Left cardiac atrium (tissue), 4 donors: Measurements from ENCODE around the gene SERINC5. TPM values are rescaled to one million over a fixed set of nuclear protein-coding genes. Genes with fewer than 3 reads are reported as not detected.
A peak's percentile ranks its signal among the peaks of the same experiment; 100 is the strongest.
"Not testable (repeated sequence)": the region's sequence is repeated elsewhere in the genome, so short reads cannot be mapped to it uniquely, and the experiment has no call there.

Source experiments
- ATAC-seq, 2 donors: fragments of 200-7000 bp; cut with Tn5 transposase; one replicate each; pipeline ENCODE4 v1.9.1; 2020; ENCODE audit warnings: mild to moderate bottlenecking in 2 of 2, moderate library complexity in 2 of 2
- DNase-seq: peaks from one replicate; pipeline ENCODE4 v3.0.0-alpha.2; 2020
- intact Hi-C, 2 donors: fragments of 100-400 bp; cut with DNase I; formaldehyde crosslinking; loops; one replicate each; pipeline versions ENCODE4 v1.14.1 to v1.15.1; 2022 to 2023
- total RNA-seq, 2 donors: library from RNA; stranded (reverse); fragmentation: NEBNext Ultra II Directional; extraction: Animal tissue kit (Norgen Biotek cat#: 25700); gene quantifications; one replicate each; pipeline ENCODE4 v1.2.1, GENCODE V29; 2021
- donor health status: DM: no; HTN: yes; CAD: no.
- donor health status: DM: no; HTN: yes; CAD: no; lungs with severe emphysema.
- donor health status: DM: yes; HTN: yes; CAD: no.
- donor health status: Dilated cardiomyopathy.

SERINC5 gene
- total RNA-seq, 2 donors from 2014 or later = 14.3 to 14.9 TPM

DNA sequence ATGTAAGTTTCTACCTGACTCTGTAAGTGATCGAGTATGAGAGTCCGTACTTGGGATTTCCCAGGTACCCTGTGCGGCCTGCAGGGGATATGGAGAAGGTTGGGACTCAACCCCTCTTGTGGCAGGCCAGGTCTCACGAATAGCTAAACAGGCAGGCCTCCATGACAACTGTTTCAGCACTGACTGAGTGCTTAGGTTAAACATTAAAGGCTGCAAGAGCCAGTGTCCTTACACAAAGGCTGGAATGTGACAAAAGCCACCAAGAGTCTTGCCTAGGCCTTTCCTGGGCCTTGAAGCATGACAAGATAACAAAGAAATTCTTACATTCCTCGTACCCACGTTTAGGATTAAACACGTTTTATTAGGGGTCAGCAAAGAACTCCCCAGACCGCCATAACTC is 162.1 kb downstream of the SERINC5 start:
- ATAC-seq = no peak
- DNase-seq = no peak
- intact Hi-C loops = loop anchor here (5.0 to 10.0 kb wide), 2 partner anchors 181 to 214 kb away; no protein-coding TSS in a partner anchor

DNA sequence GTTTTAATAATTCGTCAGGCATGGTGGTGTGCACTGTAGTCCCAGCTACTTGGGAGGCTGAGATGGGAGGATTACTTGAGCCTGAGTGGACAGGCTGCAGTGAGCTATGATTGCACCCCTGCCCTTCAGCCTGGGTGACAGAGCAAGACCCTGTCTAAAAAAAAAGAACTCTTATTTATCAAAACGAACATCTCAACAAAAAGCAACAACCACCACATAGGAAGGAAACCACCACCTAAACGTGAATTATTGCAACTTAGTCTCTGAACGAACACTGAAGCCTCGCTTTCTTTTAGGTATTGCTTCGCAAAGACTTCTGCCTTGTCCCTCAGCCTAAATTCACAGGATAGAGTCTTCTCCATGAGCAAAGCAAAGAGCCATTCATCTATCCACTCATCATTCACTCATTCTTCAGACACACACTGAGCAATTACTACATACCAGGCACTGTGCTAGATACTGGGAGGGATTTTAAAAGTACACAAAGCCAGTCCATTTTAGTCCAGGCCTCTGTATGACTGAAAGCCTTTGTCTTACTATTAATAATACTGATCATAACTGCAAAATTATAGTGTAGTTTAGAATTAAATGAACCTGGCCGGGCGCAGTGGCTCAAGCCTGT is 163.3 kb downstream of the SERINC5 start:
- peak in 1 of 2 donors; percentile 37 for ATAC-seq
- intact Hi-C loops = loop anchor here (5.0 to 10.0 kb wide), 2 partner anchors 182 to 215 kb away; no protein-coding TSS in a partner anchor
- no peak for DNase-seq

DNA sequence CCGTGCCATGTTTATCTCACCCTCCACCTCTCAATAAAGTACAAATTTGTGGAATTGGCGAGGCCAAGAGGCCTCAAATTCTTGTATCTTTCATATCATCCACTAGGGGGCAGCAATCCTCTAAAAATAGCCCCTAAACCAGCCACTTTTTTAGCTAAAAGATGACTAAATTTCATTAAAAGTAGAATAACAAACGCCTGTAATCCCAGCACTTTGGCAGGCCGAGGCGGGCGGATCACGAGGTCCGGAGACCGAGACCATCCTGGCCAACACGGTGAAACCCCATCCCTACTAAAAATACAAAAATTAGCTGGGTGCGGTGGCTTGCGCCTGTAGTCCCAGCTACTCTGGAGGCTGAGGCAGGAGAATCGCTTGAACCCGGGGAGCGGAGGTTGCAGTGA is 164.1 kb downstream of the SERINC5 start:
- not testable (repeated sequence) for DNase-seq
- intact Hi-C loops = loop anchor here (1.0 to 10.0 kb wide), 3 partner anchors 183 to 217 kb away; no protein-coding TSS in a partner anchor
- ATAC-seq = peak; percentile 72 to 77

DNA sequence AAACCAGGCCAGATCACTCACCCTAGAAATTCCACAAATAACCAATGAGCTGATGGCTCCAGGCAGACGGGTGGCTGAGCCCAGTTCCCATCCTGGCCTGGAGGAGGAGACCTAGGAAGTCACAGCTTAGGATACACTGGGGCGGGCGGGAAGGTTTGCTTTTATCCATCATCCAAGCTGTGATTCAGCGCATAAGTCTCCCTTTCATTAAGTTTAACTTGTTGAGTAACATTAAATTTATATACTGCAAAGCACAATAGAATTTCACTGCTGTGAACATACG is 165.0 kb downstream of the SERINC5 start:
- no peak for ATAC-seq
- no peak for DNase-seq
- intact Hi-C loops = loop anchor here (1.0 to 10.0 kb wide), 3 partner anchors 184 to 217 kb away; no protein-coding TSS in a partner anchor

DNA sequence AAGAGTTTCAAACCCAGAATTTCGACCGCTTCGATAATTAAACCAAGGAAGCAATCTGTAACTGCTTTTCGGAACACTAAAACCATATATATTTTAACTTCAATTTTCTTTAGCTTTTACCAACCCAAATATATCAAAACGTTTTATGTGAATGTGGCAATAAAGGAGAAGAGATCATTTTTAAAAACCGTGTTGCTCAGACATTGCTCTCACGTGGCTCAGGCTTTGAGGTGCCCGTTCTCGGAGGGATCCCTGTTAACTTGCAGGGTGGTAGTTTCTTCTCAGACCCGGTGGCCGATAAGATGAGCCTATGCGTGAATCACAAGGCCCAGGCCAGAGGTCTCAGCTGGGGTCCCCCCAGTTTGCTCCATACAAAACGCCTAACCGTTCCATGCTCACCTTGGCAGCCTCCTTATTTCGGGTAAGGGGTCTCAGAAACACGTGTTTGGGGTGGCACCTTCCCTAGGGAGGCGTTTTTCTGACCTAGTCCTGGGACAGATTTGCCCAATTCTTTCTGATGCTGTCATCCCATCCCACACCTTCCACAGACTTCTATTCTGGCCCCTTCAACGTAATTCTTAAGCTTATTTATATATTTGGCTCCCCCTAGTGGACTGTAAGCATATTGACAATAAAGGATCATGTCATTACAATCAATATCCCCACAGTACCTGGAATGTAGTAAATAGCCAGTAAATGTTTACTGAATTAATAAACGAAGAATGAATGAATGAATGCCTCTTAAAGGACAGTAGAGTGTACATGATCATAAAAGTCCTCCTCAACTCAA is 172.6 kb downstream of the SERINC5 start:
- intact Hi-C loops = loop anchor here in 1 of 2 donors (5.0 to 10.0 kb wide), 2 partner anchors 221 to 322 kb away; partner anchors contain the start of gene ZFYVE16
- DNase-seq (peak; percentile 32), ATAC-seq (peak; percentile 86 to 90)

DNA sequence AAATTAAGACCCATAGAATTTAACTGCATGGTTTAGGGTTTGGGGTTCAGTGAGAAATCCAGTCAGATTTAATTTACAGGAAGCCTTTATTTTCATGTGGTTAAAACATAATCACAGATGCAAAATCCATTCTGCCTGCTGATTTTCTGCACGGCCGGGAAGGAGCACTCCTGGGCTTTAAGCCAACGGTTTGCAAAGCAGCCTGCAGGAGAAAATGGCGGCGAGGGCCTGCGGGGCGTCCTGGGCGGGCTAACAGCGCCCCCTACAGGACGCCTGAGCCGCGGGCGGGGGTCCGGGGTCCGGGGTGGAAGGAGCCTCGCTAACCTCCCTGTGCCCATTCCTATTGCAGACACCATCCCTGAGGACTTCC is 173.1 kb downstream of the SERINC5 start:
- intact Hi-C loops = loop anchor here in 1 of 2 donors (5.0 to 10.0 kb wide), 2 partner anchors 220 to 322 kb away; partner anchors contain the start of gene ZFYVE16
- peak; percentile 79 for DNase-seq
- peak; percentile 89 to 91 for ATAC-seq

DNA sequence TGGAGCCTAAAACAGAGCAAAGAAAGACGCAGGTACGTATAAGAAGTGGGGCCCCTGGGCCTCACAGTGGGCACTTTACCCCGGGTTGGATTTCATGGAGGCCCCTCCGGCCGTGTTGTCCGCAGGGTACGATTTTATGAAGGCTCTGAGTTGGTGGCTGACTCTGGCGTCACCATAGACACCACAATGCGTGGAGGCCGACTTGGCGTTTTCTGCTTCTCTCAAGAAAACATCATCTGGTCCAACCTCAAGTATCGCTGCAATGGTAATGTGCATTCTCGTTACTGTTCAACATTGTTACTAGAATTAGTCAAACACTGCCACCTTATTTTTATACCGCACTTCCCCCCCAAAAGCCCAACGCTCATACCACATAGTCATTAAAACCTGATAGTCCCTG is 173.6 kb downstream of the SERINC5 start:
- intact Hi-C loops = loop anchor here in 1 of 2 donors (5.0 to 10.0 kb wide), 2 partner anchors 220 to 323 kb away; partner anchors contain the start of gene ZFYVE16
- ATAC-seq (no peak), DNase-seq (no peak)

DNA sequence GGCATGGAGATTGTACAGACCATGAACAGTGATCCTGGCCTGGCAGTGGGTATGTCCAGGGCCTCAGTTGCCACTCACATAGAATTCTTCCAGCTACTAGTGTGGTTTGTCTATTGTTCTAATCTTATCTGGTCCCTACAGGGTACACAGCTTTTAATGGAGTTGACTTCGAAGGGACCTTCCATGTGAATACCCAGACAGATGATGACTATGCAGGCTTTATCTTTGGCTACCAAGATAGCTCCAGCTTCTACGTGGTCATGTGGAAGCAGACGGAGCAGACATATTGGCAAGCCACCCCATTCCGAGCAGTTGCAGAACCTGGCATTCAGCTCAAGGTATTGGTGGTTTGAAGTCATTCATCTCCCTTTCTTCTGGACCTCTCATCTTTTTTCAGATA is 176.9 kb downstream of the SERINC5 start:
- ATAC-seq = no peak
- DNase-seq = no peak
- intact Hi-C loops = loop anchor here in 1 of 2 donors (10.0 kb wide), 1 partner anchor 84 kb away; the partner anchor contains the start of gene MTX3

DNA sequence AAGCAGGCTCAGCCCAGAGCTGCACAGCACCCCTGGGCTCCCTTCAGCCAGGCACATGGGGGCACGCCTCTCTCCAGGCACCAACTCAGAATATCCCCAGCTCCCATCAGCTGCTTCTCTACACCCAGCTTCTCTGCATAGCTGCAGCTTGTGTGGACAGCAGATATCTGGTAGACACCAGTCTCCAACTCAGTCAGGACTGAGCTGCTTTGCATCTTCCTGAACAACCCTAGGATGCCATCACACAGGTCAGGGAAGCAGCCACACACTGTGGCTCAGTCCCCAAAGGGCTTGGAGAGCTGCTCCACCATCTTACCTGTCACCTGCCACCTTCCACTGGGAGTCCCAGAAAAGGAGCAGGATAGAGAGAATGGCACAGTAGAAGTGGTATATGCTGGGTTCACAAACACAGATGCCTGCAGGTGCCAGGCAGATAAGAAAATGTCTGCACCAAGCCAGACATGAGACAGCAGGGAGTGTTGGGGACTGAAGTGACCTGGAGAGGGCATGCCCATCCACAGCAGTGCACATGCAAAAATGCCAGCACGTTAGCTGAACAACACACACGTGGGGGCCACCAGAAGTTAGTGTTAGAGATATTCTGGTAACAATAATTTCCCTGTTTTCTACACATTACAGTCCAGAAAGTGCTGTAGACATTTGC is 178.7 kb downstream of the SERINC5 start:
- DNase-seq = no peak

DNA sequence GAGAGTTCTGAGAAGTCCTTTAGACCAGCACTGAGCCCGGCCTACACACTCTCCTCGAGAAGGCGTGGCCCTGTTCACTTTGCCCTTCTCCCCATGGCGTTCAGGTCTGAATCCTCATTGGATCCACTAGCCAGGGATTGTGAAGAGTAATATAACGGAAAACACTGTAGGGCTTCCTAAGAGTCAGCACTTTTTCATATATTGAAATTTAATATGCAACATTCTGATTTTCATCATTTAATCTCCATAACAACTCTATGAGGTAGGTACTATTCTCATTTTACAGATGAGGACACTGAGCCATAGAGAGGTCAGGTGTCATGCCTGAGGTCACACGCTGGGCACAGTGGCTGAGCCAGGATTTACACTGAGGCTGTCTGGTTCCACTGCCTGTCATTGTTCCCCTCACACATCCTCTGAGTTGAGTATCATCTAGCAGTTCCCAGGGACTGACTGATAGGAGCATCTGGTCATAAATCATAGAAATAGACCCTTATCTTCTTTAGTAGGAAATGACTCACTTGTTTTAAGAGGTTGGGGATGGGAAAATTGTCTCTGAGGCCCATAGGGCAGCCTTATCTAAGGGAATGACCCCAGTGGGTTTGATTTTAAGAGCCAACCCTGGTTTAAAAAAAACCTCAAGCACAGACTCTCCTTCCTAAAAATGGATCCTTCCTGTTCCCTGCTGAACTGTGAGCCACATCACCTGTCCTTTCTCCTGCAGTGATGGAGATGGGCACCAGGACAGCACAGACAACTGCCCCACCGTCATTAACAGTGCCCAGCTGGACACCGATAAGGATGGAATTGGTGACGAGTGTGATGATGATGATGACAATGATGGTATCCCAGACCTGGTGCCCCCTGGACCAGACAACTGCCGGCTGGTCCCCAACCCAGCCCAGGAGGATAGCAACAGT is 179.5 kb downstream of the SERINC5 start:
- DNase-seq (no peak), ATAC-seq (peak; percentile 66 to 84)
- intact Hi-C loops = loop anchor here in 1 of 2 donors (10.0 kb wide), 1 partner anchor 82 kb away; the partner anchor contains the start of gene MTX3

More for the DNA sequence above, 178.7 kb downstream of the SERINC5 start:
- intact Hi-C loops = loop anchor here in 1 of 2 donors (10.0 kb wide), 1 partner anchor 82 kb away; the partner anchor contains the start of gene MTX3
- ATAC-seq = peak; percentile 52 to 56

DNA sequence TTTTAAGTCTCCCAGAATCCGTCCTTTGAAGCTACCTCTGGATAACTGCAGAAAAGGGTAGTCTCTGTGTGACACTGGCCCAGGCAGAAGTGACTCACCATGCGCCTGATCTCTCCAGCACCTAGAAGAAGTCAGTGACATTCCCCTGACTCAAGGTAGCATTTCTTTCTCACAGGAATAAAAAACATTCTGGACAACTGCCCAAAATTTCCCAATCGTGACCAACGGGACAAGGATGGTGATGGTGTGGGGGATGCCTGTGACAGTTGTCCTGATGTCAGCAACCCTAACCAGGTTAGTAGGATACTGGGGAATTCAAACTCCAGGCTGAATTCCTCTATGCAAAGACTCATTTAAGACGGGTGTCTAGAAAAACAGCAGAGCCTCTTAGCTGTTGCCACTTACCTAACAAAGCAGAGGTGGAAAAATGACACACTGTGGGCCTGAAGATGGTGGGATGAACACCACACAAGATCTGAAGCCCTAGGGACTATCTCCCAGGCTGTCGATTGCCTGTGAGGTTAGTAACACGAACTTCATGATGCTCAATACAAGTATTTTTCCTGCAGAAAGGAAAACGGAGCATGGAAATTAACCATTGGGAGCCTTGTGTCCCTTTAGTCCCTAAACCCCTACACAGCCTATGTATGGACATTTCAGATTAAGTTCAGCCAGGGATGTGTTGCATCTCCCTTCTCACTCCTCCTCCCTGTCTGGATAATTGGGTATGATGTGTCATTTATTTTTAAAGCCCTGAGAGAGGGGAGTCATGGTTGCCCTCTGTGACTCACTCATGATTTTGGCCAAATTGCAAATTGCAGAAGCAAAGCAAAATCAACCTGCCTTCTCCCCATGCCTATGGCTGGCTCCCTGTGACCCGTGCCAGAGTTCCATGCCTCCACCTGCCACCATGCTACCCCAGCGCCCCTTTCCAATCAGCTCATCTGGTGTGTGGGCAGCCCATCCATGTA is 183.5 kb downstream of the SERINC5 start:
- intact Hi-C loops = loop anchor here in 1 of 2 donors (10.0 kb wide), 1 partner anchor 78 kb away; the partner anchor contains the start of gene MTX3
- DNase-seq (no peak), ATAC-seq (peak in 1 of 2 donors; percentile 1)

DNA sequence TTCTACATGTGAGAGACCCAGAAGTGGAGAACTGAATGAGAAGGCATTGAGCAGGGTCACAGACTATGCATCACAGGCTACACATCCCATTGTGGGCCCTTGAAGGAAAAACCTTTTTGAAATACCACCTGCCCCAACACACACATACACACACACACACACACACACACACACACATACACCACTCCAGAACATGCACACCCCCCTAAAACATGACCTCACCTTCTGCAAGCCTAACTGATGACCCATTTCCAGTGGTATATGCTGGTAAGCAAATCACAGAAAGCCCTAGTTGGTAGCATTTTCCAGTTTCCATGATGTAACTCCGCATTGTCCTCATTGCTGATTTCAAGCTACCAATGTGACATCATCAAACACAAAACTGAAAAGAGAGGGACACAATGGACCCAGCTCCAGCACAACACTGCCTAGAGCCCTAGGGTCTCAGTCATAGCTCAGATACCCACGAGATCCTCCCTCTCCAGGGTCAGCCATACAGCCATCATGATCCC is 184.3 kb downstream of the SERINC5 start:
- intact Hi-C loops = loop anchor here in 1 of 2 donors (10.0 kb wide), 1 partner anchor 77 kb away; the partner anchor contains the start of gene MTX3
- ATAC-seq = no peak
- DNase-seq = no peak

DNA sequence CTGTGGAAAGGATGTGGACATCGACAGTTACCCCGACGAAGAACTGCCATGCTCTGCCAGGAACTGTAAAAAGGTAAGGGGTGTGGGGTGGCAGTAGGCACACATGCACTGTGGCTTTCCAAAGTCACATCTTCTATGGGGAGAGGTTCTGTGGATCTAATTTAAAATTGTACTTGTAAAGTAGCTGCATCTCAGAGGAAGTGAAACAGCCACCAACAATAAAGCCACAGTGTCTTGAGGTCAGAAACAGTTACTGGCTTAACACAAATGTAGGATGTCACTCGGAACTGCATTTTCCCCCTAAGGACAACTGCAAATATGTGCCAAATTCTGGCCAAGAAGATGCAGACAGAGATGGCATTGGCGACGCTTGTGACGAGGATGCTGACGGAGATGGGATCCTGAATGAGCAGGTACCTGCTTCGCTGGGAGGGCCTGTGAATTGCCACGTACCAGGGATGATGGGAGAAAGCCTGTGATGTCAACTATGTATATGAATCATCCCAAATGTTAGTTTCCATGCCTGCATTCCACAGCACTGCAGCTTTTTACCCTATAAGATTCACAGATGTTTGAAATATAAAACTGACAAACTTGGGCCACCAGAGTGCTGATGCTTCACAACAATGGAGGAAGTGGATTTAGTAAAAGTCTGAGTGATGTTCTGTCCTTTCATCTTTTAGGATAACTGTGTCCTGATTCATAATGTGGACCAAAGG is 185.4 kb downstream of the SERINC5 start:
- intact Hi-C loops = loop anchor here in 1 of 2 donors (10.0 kb wide), 1 partner anchor 76 kb away; the partner anchor contains the start of gene MTX3
- ATAC-seq (no peak), DNase-seq (no peak)

DNA sequence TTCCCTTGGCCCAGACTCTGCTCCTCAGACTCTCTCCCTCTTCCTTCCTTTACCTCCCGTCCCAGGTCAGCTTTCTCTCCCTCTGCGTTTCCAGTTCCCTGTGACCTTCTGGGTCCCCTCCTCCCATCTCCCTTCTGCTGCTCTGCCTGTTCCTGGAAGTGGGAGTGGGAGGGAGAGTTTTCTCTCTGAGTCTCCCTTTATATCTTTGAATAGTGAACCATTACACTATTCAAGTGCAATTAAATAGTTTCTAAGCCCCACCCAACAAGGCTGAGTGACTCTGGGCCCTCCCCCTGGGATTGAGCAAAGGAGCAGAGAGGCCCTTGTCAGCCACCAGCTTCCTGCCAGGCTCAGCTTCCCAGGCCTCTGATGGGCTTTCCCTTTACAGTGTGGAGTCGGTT is 185.9 kb downstream of the SERINC5 start:
- intact Hi-C loops = loop anchor here in 1 of 2 donors (10.0 kb wide), 1 partner anchor 75 kb away; the partner anchor contains the start of gene MTX3
- no peak for DNase-seq
- peak; percentile 62 to 71 for ATAC-seq

DNA sequence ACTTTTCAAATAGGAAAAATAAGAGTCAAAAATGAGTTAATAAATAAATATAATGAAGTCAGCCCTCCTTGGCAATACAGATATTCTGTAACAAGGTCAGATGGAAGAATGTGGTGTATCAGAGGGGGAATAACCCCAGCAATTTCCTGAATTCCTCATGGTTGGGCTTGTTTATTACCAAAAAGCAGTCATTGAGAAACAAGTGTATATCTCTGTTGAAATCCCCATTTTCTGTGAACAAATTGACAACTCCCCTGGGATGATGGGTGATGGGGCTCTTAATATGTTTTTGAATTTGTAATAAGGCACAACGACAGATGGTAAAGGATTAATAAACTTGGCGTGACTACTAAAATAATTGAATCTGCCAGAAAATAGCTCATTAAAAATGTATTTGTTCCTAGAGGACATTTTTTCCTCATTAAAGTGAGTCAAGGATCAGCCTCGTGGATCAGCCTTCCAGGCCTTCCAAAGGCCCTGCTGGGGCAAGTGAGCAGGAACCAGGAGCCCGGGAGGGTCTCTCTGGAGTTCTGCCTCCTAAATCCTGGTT is 186.5 kb downstream of the SERINC5 start:
- DNase-seq (no peak), ATAC-seq (peak in 1 of 2 donors; percentile 41)
- intact Hi-C loops = no loop called here

DNA sequence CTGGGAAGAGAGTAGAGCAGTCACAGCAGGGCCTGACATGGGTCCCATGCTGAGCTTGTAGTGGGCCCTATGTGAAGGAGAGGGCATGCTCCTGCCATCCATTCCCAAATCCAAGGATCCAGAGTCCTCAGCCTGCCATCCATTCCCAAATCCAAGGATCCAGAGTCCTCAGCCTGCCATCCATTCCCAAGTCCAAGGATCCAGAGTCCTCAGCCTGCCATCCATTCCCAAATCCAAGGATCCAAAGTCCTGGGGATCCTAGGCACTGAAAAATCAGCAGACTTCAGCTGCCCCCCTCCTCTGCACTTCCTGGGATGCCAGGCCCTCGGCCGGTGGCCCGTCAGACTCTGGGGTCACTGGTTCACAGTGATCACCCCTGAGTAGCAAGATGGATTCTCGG is 187.1 kb downstream of the SERINC5 start:
- DNase-seq (no peak), ATAC-seq (no peak)
- intact Hi-C loops = no loop called here
